Fibroblast of the conjunctiva (primary cell): ENCODE results near the gene NOTCH1.
"Not testable (repeated sequence)": the region's sequence is repeated elsewhere in the genome, so short reads cannot be mapped to it uniquely, and the experiment has no call there.

Experiments used
- DNase-seq: peaks from one replicate; pipeline ENCODE4 v3.0.0-alpha.2; 2010; ENCODE audit warnings: low read depth

Gene NOTCH1

DNA sequence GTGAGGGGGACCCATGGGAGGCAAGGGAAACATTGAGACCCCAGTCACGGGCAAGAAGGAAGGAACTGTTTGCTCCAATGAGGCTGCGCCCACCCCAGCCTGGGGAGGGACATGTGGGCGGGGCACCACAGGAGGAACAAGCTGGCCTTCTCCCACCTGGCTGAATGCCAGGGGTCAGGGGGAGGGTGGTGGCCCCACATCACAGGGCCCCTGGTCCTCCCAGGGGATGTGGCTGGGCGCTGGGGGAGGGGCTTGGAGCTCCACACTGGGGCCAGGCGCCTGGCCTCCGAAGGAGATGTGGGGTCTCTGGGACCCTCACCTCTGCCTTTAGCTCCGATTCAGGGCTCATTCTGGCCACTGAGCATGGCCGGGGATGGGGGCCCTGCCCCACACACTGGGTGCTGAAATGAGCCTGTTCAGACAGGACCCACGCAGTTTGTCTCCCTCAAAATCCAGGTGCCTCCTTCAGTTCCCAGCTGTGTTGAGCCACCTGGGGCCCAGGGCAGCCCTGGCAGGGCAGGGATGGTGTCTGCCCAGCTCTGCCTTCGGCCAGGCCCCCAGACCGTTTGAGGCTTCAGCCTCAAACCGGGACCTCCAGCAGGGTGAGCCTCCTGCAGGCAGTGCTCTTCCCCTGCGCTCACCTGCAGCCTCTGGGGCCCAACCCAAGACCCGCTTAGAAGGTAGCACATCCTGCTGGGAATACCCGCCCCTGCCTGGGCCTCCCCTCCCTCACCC is 33.2 kb upstream of the NOTCH1 start:
- no peak for DNase-seq

DNA sequence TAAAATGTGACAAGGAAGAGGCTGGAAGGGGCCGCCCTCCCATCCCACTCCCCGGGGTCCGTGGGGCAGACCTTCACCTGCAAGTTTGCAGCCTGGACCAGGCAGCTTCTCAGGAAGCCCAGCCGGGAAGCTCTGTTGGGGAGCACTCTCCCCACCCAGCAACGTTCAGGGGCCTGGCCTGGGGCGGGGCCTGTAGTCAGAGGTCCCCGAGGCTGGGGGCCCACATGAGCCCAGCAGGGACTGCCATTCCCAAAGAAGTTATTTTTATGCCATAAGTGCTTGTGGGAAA is 32.7 kb upstream of the NOTCH1 start:
- DNase-seq = no peak

DNA sequence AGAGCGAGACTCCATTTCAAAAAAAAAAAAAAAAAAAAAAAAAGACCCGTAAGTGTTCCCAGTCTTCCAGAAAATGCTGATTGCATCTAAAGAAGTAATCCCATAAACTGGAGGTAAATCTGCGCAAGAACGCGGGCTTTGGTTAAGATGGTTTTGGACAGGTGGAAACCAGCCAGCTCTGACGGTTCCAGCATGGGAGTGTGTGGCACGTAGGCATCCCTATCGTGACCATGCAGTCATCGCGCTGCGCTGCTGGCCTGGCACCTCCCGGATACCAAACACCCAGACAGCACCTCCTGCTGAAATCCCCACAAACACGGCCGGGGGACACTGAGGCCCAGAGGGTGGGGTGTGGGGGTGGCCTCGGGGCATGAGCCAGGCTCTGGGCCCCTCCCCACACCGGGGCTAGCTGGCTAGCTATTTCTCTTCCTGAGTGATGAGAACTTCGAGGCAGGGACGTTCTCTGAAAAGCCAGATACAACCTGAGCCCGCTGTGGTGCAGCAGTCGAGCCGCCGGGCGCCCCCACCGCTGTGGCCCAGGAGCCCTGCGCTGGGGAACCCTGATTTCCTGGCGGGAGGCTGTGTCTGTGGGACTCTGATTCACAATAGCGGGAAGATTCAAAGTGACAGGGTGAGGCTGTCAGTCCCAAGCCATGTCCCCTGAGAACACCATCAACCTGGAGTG is 32.2 kb upstream of the NOTCH1 start:
- no peak for DNase-seq

DNA sequence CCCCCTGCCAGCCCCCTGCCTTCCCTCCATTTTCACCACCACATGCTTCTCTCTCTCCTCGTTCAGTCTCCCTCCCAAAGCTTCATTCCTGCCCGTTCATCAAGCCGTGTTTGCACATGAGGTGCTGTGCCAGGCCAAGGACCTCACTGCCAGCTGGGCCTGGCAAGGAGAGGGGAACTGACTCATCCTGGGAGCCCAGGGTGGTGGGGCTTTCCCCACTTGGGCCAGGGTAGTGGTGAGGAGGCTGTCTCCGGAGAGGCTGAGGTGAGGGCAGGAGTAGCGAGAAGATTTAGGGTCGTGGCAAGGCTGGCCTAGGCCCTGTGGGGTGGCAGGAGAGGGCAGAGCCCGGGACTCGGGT is 30.4 kb upstream of the NOTCH1 start:
- DNase-seq = no peak

DNA sequence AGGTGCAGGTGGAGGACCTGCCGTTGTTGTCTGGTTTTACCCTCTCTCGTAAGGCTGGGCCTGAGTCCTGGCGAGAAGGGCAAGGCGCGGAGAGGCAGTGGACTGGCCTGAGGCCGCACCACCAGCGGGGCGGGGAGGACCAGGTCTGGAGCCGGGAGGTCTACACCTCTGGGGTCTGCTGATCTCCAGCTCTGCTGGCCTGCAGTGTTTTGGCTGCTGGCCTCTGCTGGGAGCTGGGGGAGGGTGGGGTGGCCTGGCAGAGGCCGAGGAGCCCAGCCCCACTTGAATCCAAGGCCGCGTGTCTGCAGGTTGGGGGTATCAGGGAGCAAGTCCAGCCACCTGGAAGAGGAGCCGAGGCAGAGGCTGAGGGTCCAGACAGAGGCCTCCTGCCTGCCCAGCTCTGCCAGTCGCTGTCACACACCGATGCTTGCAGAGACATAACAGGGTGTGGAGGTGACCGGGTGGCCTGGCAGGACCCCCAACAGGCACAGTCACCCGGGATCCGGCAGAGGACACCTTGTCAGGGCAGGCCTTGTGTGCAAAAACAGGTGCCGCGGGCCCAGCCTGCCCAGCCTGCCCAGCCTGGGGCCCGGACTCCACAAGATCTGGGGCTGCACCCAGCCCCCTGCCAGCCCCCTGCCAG is 29.9 kb upstream of the NOTCH1 start:
- no peak for DNase-seq

- not testable (repeated sequence) for DNase-seq
Observed at GRCh38 chr9:136574606-136575005, 28.8 kb upstream of the NOTCH1 start.

GRCh38 chr9:136572828-136573625 is 27.2 kb upstream of the NOTCH1 start:
- no peak for DNase-seq

GRCh38 chr9:136572003-136572827 is 26.4 kb upstream of the NOTCH1 start:
- DNase-seq = no peak

DNA sequence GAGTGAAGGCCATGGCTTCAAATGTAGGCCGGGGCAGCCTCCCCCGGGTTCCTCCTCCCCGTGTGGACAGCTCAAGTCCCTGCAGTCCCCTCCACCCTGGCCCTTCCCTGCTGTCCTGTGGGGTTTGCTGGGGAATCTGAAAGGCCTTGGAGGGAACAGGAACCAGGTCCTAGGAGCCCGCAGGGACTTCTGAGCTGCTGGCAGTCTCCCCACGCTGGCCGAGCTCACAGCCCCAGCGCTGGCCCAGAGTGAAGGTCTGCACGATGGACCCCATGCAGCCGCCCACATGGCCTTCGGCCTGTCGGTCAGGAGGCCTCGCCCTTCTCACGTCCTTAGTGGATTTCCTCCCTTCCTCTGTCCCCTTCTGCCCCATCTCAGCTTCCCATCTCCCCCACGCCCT is 25.7 kb upstream of the NOTCH1 start:
- no peak for DNase-seq

GRCh38 chr9:136570916-136571315 is 25.1 kb upstream of the NOTCH1 start:
- no peak for DNase-seq

GRCh38 chr9:136570191-136570845 is 24.5 kb upstream of the NOTCH1 start:
- DNase-seq = no peak

GRCh38 chr9:136569526-136570148 is 23.8 kb upstream of the NOTCH1 start:
- no peak for DNase-seq

DNA sequence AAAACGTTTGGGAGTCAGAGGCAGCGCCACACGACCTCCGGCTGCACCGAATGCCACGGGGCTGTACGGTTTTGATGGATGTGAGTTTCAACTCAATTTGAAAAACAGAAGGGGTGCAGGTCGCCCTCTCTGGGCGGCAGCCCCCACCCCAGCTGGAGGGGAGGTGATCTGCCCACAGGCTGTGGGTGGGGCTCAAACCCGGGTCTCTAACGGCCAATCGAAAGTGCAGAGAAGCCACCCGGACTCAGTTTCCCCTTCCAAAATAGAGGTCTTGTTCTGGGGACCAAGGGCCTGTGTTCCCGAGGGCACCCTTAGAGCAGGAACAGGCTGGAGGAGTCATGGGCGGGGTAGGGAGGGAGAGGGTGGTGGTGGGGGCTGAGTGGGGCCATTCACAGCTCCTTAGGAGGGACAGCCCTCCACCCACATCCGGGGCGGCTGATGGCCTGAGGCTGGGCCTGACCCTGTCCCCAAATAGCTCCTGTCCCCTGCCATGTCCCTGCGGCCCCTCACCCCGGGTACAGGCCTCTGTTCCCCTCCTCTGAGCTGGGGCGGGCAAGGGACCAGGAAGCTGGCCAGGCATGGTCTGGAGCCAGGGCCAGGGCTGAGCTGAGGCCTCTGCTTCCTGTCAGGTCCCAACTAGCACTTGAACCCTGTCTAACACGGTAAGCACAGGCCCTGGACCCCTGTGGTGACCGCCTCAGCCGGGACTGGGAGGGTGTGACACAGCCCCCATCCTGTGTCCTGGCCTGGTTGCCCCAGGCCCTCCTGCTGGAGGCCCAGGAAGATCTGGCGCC is 22.6 kb upstream of the NOTCH1 start:
- no peak for DNase-seq

- no peak for DNase-seq
Observed at GRCh38 chr9:136567651-136568287, 21.9 kb upstream of the NOTCH1 start.

GRCh38 chr9:136566901-136567300 is 21.1 kb upstream of the NOTCH1 start:
- DNase-seq = no peak

GRCh38 chr9:136566553-136566895 is 20.7 kb upstream of the NOTCH1 start:
- DNase-seq = no peak

GRCh38 chr9:136565715-136566552 is 20.1 kb upstream of the NOTCH1 start:
- no peak for DNase-seq

GRCh38 chr9:136565086-136565714 is 19.4 kb upstream of the NOTCH1 start:
- no peak for DNase-seq
